ENCODE data around the gene TGFB3. TPM values are rescaled to one million over a fixed set of nuclear protein-coding genes. Genes with fewer than 3 reads are reported as not detected.

The TGFB3 gene
- total RNA-seq, 1 donor from 2014 or later, result 1.3 TPM

GRCh38 chr14:75913183-75913582, 68.6 kb downstream of the TGFB3 start:
- H3K4me3 ChIP-seq (ENCODE audit: low read depth, low read length), result no peak overlapping the region
- TF ChIP-seq CTCF (conservative IDR thresholded peaks at IDR 0.05; ENCODE audit: low read depth, low read length), result no peak
- no peak for DNase-seq (ENCODE audit: low read depth)

GRCh38 chr14:75911883-75912282, 69.9 kb downstream of the TGFB3 start:
- no peak overlapping the region for H3K4me3 ChIP-seq (ENCODE audit: low read depth, low read length)
- TF ChIP-seq CTCF (conservative IDR thresholded peaks at IDR 0.05; ENCODE audit: low read depth, low read length), result no peak
- DNase-seq (ENCODE audit: low read depth), result no peak

- DNase-seq (ENCODE audit: low read depth), result no peak
Measured at GRCh38 chr14:75910048-75910447, 71.7 kb downstream of the TGFB3 start.

GRCh38 chr14:75909630-75910029, 72.2 kb downstream of the TGFB3 start:
- no peak for TF ChIP-seq CTCF (conservative IDR thresholded peaks at IDR 0.05; ENCODE audit: low read depth, low read length)
- DNase-seq (ENCODE audit: low read depth), result no peak
- H3K4me3 ChIP-seq (ENCODE audit: low read depth, low read length), result no peak overlapping the region

More at GRCh38 chr14:75910048-75910447, 71.7 kb downstream of the TGFB3 start:
- H3K4me3 ChIP-seq (ENCODE audit: low read depth, low read length), result no peak overlapping the region
- TF ChIP-seq CTCF (conservative IDR thresholded peaks at IDR 0.05; ENCODE audit: low read depth, low read length), result no peak

Other genes with a start within 250 kb of the TGFB3 start
- 28.3 and 28.6 TPM in 2 replicates for gene IFT43, start 3.8 kb upstream of the TGFB3 start, total RNA-seq
- 25.4 and 44.2 TPM in 2 replicates for gene GPATCH2L, start 169.9 kb upstream of the TGFB3 start, total RNA-seq

All from epithelial cell of proximal tubule (primary cell).